ENCODE data around the gene NHP2.
A peak's percentile ranks its signal among the peaks of the same experiment; 100 is the strongest.
"Not testable (repeated sequence)": the region's sequence is repeated elsewhere in the genome, so short reads cannot be mapped to it uniquely, and the experiment has no call there.

The NHP2 gene

GRCh38 chr5:178136990-178137389 lies 16.7 kb downstream of the NHP2 start:
- FAIRE-seq (no peak), DNase-seq (ENCODE audit: insufficient read length, low spot score) (no peak)

GRCh38 chr5:178131446-178131996 lies 22.2 kb downstream of the NHP2 start:
- peak; percentile 21 for FAIRE-seq
- no peak for DNase-seq (ENCODE audit: insufficient read length, low spot score)

GRCh38 chr5:178130576-178131445 lies 22.9 kb downstream of the NHP2 start, which contains the start of gene RMND5B:
TSS of gene RMND5B (plus strand) at chr5:178131014. CDS start at chr5:178138120, 7,106 bp downstream.
- FAIRE-seq (peak; percentile 73), DNase-seq (ENCODE audit: insufficient read length, low spot score) (peak; percentile 90)

- FAIRE-seq: peak; percentile 48
These were observed 23.5 kb downstream of the NHP2 start for GRCh38 chr5:178130234-178130575.

GRCh38 chr5:178129296-178129695 lies 24.4 kb downstream of the NHP2 start:
- FAIRE-seq (no peak), DNase-seq (ENCODE audit: insufficient read length, low spot score) (no peak)

More at GRCh38 chr5:178130234-178130575, 23.5 kb downstream of the NHP2 start:
- not testable (repeated sequence) for DNase-seq (ENCODE audit: insufficient read length, low spot score)

- not testable (repeated sequence) for DNase-seq (ENCODE audit: insufficient read length, low spot score); FAIRE-seq
These were observed 26.2 kb downstream of the NHP2 start for GRCh38 chr5:178127300-178128009.

- FAIRE-seq: no peak
- DNase-seq (ENCODE audit: insufficient read length, low spot score): no peak
These were observed 27.1 kb downstream of the NHP2 start for GRCh38 chr5:178126556-178126955.

GRCh38 chr5:178125253-178125906 lies 28.3 kb downstream of the NHP2 start:
- no peak for DNase-seq (ENCODE audit: insufficient read length, low spot score)
- FAIRE-seq: no peak

- DNase-seq (ENCODE audit: insufficient read length, low spot score) (no peak), FAIRE-seq (no peak)
These were observed 29.4 kb downstream of the NHP2 start for GRCh38 chr5:178123966-178124925.

GRCh38 chr5:178123094-178123965 lies 30.4 kb downstream of the NHP2 start:
- FAIRE-seq: no peak

GRCh38 chr5:178122346-178122745 lies 31.3 kb downstream of the NHP2 start:
- DNase-seq (ENCODE audit: insufficient read length, low spot score): no peak
- no peak for FAIRE-seq

More at GRCh38 chr5:178123094-178123965, 30.4 kb downstream of the NHP2 start:
- DNase-seq (ENCODE audit: insufficient read length, low spot score): no peak

- DNase-seq (ENCODE audit: insufficient read length, low spot score): no peak
- FAIRE-seq: peak; percentile 8
These were observed 32.1 kb downstream of the NHP2 start for GRCh38 chr5:178121391-178122276.

- DNase-seq (ENCODE audit: insufficient read length, low spot score) (peak; percentile 89), FAIRE-seq (peak; percentile 99)
These were observed 32.9 kb downstream of the NHP2 start for GRCh38 chr5:178120607-178121357.

GRCh38 chr5:178119915-178120606 lies 33.6 kb downstream of the NHP2 start:
- FAIRE-seq (no peak), DNase-seq (ENCODE audit: insufficient read length, low spot score) (no peak)

GRCh38 chr5:178117923-178118701 lies 35.6 kb downstream of the NHP2 start:
- DNase-seq (ENCODE audit: insufficient read length, low spot score) (no peak), FAIRE-seq (peak; percentile 90)
